ENCODE measurements around the gene MTX1. TPM values are rescaled to one million over a fixed set of nuclear protein-coding genes. Genes with fewer than 3 reads are reported as not detected.
A peak's percentile ranks its signal among the peaks of the same experiment; 100 is the strongest.

The MTX1 gene
- total RNA-seq, 2 experiments from 2014 or later, result 43.9 to 70.2 TPM

- no TSS peak for BruUV-seq (replicated peaks)
- ChIA-PET CTCF (ENCODE audit: unreplicated experiment) (no interaction called here), POLR2A (no interaction called here)
- no peaks in the 10 kb centered on the region for H3K9me3 ChIP-seq (ENCODE audit: low read length)
- H2AFZ ChIP-seq (ENCODE audit: low read length), result peak within 1 kb of the TSS; percentile 61
- intact Hi-C loops (cut with micrococcal nuclease; ENCODE audit: unreplicated experiment), result no loop called here
- TF ChIP-seq EZH2phosphoT487 (IDR thresholded peaks at IDR 0.05; ENCODE audit: borderline replicate concordance, low read depth, low read length), result no peak
- TF ChIP-seq CTCF (conservative IDR thresholded peaks at IDR 0.05; ENCODE audit: low read length), result no peak
- no peak within 1 kb of the TSS for H3K27ac ChIP-seq (ENCODE audit: low read depth, low read length, poor library complexity, severe bottlenecking)
- H3K4me1 ChIP-seq (ENCODE audit: insufficient read depth, low read length, poor library complexity, severe bottlenecking), result peaks cover 27% of the 10 kb centered on the region
- H3K36me3 ChIP-seq (ENCODE audit: insufficient read depth, low read length), result peaks cover 39% of the 10 kb centered on the region
- H3K9me2 ChIP-seq (ENCODE audit: insufficient read depth, low read length), result no peaks in the 10 kb centered on the region
- peak within 1 kb of the TSS; percentile 77 for H3K4me3 ChIP-seq (ENCODE audit: low read depth, low read length, poor library complexity, severe bottlenecking)
- peak; percentile 79 for DNase-seq (ENCODE audit: low spot score)
- peak within 1 kb of the TSS; percentile 95 for H3K4me2 ChIP-seq (ENCODE audit: low read length)
- peaks cover 4% of the 10 kb centered on the region; the same call in 1 of the 2 replicates for H3K79me2 ChIP-seq (ENCODE audit: insufficient read depth, low read depth, low read length)
- no peaks in the 10 kb centered on the region for H4K20me1 ChIP-seq (ENCODE audit: insufficient read depth, low read length)
Observed at GRCh38 chr1:155255243-155256007, 46.9 kb downstream of the MTX1 start, which contains the start of gene ENTREP3. ENTREP3 (minus strand) TSS chr1:155255483; CDS start chr1:155254877, 606 bp downstream.

GRCh38 chr1:155256058-155256852, 47.8 kb downstream of the MTX1 start:
- H3K9me2 ChIP-seq (ENCODE audit: insufficient read depth, low read length), result no peaks in the 10 kb centered on the region
- H3K9me3 ChIP-seq (ENCODE audit: low read length), result no peaks in the 10 kb centered on the region
- peaks cover 31% of the 10 kb centered on the region for H3K4me1 ChIP-seq (ENCODE audit: insufficient read depth, low read length, poor library complexity, severe bottlenecking)
- TSS peak; percentile 67 for BruUV-seq (replicated peaks)
- H3K4me2 ChIP-seq (ENCODE audit: low read length), result no peak overlapping the region
- TF ChIP-seq EZH2phosphoT487 (IDR thresholded peaks at IDR 0.05; ENCODE audit: borderline replicate concordance, low read depth, low read length) (no peak), CTCF (conservative IDR thresholded peaks at IDR 0.05; ENCODE audit: low read length) (no peak)
- DNase-seq (ENCODE audit: low spot score), result no peak
- intact Hi-C loops (cut with micrococcal nuclease; ENCODE audit: unreplicated experiment), result no loop called here
- no peaks in the 10 kb centered on the region for H4K20me1 ChIP-seq (ENCODE audit: insufficient read depth, low read length)
- peaks cover 44% of the 10 kb centered on the region for H3K36me3 ChIP-seq (ENCODE audit: insufficient read depth, low read length)
- ChIA-PET CTCF (ENCODE audit: unreplicated experiment) (no interaction called here), POLR2A (no interaction called here)
- peaks cover 12% of the 10 kb centered on the region; the same call in 1 of the 2 replicates for H3K79me2 ChIP-seq (ENCODE audit: insufficient read depth, low read depth, low read length)
- no peak overlapping the region for H3K4me3 ChIP-seq (ENCODE audit: low read depth, low read length, poor library complexity, severe bottlenecking)
- H2AFZ ChIP-seq (ENCODE audit: low read length), result no peak overlapping the region
- H3K27ac ChIP-seq (ENCODE audit: low read depth, low read length, poor library complexity, severe bottlenecking), result no peak overlapping the region

Measured in OCI-LY7 (cell line).